IPS DF 19.7 (cell line): Measurements from ENCODE around the gene HEMK1.
A peak's percentile ranks its signal among the peaks of the same experiment; 100 is the strongest.

Experiments
- DNase-seq: peaks from one replicate; pipeline ENCODE4 v3.0.0-alpha.2; 2013; ENCODE audit warnings: low read depth, low spot score

Gene HEMK1

DNA sequence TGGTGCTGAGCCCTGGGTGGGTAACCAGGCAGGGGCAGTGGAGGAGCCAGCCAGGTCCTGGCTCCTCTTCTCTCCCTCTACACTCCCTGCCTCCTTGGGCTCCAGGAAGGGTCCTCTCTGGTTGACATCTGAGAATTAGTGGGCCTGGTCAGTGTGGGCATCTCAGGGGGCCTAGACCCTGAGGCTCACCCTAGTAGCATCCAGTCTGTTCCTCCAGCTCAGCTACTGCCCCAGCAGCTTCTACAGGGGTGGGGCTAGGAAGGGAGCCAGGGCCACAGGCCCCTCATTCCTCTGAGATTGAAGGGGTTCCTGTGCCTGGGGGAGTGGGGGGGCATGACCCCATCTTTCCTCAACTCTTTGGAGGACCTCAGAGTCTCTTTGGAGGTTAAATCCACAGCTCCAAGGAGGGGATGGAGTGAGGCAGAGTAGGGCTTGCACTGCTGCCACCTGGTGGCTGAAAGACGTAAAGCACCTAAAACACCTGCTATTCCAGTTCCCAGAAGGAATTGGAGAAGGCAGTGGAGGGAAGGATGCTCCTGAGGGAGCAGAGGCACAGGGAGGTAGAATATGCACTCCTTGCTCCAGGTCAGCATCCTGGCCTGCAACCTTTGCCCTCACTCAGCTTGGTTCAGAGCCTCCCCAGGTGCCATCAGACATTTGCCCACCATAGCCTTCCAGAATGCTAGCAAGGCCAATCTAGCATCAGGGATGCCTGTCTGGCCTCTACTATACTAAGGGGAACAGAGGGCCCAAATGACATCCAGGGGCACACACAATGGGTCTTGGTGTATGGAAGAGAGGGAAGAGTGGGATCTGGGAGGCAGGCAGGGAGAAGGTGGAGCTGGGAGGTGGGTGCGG is 26.9 kb upstream of the HEMK1 start:
- DNase-seq = no peak

DNA sequence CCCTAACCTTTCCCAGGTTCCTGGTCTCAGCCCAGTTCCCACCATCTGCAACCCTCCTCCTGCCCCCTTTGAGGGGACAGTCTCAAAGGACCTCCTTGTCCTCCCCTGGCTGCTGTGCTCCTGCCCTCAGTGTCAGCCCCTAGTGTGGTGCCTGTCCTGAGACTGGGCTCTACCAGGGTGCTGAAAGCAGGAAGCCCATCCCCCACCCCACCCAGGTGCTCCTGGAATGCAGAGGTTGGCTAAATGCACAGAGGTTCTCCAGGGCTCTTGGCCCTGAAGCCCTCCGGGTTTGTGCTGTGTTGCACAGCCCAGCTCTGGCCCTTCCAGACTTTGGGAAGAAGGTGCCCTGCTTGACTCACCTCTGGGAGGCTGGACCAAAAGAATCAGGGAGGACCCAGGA is 23.5 kb upstream of the HEMK1 start:
- DNase-seq = no peak

DNA sequence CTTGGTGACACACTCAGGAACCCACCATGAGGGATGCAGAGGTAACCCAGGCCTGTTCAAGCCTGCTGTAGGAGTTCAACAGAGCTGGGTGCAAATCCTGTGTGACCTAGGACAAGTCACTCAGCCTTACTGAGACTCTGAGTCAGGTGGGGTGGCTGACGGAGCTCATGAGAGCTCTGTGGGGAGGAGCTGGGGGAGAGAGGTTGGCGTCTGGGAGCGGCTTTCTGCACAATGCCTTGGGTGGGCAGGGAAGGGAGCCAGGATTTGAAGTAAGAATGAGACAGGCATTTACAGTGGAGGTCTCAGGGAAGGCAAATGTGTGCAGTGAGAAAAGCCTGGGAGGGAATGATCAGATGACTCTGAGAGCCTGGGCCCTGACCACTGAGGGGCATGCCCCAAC is 20.1 kb upstream of the HEMK1 start:
- DNase-seq = no peak

DNA sequence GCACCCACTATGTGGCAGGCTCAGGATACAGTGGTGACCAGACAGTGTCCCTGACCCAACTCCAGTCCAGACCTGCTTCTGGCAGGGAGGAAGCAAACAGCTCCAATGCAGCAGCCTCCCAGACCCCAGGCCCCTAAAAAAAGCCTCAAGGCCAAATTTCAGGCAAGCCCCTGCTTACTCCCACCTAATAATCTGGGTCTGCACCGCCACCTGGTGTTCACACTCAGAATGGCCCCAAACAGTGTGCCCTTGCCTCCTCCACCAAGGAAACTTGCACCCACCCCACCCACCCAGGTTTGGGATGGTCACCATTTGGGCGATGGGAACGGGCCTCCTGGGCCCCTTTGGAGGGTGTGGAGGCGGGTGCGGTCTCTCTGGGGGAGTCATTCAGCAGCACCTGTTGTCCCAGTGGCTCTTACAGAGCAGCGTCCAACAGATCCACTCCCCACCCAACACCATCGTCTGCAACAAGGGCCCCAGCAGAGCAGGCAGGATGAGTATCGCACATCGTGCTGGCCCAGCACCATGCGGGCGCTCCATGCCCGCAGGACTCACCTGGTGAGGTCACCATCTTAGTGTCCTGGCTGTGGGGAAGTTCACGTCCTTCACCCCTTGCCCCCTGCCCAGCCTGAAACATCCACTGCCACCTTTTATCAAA is 19.1 kb upstream of the HEMK1 start:
- DNase-seq = no peak

DNA sequence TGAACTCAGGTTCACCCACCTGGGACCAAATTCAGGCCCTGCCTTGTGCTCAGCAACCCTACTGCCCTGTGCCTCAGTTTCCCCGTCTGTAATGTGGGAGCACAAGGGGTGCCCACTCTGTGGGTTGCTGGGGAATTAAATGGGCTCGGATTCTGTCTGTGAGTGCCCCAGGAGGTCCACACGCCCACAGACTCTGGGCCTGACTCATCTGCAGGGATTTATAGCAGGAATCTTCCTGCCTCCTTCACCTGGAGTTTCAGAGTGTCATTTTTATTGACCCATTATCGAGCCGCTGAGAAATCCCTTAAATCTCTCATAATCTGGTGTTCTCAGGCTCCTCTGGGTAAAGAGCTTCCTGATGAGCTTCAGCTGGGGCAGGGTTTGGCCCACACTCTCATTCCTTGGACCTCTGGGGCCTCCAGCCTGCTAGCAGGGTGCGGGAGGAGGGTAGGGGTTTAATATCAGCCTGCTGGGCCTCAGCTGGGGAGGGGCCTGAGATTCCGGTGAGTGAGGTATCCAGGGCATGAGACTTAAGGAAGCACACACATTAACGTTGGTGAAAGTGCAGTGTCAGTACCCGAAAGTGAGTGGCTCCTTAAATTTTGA is 18.2 kb upstream of the HEMK1 start:
- DNase-seq = no peak

DNA sequence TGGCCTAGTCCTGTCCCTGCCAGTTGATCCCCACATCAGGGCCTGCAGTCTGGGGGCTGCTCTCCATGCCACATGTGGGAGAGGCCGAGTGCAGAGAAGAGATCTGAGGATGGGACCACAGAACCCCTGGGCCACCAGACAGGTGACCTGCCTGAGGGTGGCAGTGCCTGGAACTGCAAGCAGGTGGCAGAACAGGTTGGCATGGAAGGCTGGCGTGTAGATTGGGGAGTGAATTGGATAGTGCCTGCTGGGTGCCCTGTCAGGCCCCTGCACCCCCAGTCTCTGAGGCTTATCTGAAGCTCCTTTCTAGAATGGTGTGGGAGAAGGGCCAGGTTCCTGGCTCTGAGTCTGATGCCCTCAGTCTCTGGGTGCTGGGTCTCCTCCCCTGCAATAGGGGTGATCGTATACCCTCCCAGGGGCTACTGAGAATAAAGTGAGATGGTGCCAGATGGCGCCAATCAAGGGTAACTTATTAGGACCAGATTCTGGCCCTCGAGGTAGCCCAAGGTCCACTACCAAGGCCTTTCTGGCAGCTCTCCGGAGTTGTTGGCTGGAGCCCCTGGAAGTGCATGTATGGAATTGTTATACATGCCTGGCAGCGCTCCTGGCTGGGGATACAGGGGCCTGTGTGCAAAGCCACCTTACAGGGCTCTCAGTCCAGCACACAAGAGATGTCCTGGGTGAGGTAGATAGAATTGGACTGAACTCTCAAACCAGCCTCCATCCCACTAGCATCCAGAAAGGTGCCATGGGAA is 17.5 kb upstream of the HEMK1 start:
- no peak for DNase-seq

DNA sequence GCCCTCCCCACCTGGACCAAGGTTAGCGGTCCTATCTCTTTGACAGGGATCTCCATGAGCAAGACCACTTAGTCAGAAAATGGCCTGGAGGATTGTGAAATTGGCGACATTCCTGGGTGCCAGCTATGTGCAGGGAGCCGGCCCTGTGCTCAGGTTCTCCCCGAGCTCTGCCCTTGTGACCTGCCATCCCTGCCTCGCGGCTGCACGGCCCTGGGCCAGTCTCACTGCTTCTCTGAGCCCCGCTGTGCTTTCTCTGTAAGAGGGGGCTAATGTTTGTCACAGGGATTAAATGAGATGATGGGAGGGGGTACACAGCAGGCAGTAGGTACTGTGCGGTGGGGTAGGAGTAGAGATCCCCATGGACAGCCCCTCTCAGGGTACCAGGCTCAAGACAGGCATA is 16.7 kb upstream of the HEMK1 start:
- no peak for DNase-seq

DNA sequence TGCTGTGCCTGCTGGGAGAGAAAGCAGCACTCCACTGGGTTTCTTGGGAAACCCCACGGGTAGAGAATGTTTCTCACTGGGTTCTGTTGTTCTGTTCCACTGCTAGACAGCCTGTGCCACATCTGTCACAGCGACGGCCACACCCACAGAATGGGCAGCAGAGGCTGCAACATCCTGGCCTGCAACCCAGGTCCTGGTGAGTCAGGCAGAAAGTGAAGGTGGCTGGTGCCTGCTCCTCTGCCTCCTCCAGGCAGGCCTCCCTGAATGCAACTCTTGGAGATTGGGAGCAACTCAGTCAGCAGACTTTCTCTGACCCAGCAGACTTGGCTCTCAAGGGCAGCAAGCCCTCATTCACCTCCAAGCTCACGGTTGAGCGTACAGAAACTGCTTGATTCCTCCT is 14.8 kb upstream of the HEMK1 start:
- DNase-seq = no peak

DNA sequence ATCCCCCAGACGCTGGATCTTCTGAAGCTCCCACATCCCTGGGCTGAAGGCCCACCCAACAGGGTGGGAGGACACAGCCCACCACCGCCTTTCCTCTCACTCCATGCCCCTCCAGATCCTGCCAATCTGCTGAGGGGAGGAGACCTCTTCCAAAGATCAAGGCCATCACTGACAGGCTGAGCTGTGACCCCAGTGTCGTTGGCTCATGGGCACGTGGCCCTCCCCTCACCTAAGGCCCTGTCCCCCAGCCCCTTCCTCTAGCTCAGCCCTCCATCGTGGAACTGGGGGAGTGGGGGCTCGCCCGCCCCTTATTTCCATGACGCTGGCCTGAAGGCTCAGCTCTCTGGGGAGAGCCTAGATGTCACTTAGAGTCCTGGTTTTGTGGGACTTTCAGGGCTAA is 12.2 kb upstream of the HEMK1 start:
- DNase-seq = no peak

DNA sequence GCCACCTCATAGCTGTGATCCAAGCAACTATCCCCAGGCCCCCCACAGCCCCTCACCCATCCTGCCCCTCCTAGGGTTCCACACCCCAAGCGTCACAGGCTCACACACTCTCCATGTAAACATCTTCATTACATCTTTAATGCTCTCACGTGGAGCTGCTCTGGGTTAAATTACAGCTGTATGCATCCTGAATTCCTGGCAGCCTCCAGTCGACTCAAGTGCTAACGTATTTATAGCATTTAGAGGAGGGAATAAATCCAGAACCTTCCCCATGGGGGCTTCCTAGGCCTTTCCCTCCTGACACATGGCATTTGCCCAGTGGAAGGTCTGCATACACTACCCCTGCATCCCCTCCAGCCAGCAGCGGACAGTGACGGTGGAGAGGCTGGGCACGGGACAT is 11.4 kb upstream of the HEMK1 start:
- no peak for DNase-seq

DNA sequence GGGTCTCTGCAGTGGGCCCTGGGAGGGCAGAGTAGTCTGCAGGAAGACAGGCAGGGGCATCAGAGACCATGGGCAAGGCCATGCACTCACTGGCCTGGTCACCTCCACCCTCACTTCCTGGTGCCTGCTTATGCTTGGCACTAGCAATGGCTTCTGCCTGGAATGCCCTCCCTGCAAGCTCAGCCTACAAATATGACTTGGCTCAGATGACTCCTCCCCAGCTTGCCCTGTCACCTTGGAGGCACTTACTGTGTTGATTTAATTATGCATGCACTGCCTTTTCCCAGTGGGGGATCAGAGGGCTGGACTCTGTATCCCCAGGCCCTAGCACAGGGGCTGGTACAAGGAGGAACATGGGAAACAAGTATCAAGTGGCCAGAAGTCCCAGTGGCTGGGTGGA is 9.6 kb upstream of the HEMK1 start:
- DNase-seq = no peak

DNA sequence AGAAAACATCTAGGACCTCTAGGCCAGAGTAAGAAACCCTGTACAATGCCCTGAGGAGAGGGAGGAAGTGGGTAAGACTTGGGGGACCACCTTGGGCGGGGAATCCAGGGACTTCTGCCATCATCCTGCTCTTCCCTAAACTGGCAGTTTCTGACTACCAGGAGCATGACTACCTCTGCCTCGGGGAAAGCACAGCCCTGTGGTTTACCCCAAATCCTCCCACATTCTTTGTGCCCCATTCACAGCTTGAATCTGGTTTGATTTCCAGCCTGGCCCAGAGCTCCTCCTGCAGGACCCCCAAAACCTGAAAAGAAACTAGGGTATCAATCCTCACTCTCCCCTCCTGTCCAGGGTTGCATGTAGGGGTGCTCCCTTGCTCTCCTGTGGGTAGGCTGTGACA is 6.5 kb upstream of the HEMK1 start:
- no peak for DNase-seq

DNA sequence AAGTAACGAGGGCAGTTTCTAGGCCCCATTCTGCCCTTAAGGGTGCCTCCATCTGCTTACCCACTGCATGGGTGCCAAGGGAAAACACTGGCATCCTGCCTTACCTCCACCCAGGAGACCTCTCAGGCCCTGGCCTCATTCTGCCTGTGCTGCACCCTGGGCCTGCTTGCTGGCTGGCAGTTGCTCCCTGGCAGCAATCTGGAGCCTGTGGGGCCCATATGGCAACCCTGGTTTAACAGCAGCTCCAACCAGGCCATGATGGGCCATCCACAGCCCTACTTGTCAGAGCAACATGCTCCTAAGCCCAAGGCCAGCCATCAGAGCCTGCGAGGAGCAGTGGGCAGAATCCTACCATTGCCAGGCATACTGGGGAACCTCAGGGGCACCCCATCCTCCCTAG is 5.5 kb upstream of the HEMK1 start:
- DNase-seq = no peak

DNA sequence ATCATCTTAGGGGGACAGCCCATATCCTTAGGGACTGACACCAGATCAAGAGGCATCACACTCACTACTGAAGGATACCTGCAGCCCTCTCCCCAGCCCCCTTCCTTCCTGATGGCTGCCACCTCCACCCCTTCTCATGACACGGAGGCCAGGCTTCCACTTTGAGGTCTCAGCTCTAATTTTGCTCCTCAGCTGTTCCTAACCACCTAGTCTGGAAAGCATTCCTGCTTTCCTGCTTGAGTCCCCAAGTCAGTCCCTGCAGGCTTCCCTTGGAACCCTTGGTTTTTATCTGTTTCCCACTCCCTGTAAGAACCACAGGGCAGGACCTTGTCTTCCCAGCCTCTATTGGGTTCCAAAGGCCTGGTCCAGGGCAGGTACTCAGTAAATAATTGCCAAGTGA is 5.0 kb upstream of the HEMK1 start:
- DNase-seq = no peak

DNA sequence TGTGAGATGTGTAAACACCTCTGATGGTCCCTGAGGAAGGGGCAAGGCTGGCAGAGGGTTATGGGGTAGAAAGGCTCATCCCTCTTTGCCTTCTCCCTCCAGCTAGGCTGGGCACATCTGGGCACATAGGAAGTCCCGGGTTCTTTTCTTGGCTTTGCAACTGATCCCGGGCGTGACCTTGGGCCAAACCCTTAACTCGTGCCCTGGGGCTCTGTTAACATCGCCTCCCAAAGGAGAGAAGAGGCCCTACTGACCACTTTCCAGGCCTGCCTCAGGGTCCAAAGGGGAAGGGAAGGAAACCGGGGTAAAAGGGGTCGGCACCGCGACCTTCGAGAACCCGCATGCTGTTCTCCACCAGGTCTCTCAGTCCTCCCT is 2.3 kb upstream of the HEMK1 start:
- DNase-seq = no peak

DNA sequence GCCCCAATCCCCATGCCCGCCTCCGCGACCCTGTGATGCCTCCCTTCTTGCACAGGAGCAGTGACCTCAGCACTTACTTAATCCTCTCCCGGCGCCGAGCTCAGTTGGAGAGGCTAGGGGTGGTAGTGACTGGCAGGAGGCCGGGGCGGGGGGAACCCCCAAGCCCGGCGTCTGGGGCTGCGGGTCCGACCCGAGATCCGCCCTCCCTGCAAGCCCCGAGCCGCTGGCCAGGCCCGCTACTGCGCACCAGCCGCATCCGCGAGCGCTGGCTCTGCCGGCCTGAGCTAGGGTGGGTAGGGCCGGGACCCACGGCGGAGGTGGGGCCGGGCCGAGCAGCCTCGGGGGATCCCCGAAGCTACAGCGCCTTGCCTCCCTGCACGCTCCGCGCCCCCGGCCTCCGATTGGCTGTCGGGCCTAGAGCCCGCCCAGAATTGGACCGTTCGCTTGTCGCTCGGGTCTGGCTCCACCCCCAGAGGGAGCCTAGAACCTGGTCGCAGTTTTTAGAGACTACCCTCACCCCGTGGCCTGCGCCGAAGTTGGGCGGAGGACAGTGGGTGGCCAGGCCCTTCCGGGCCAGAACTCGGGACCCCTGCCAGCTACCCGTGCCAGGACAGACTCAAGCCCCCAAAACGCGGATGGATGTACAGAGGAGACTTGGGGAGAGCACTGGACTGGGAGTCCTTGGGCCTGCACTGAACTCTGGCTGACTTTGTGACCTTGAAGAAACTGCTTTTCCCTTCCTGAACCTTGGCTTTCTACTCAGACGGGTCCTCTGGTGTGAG is 1.7 kb upstream of the HEMK1 start, which contains the start of gene C3orf18:
Gene C3orf18, minus strand, starts transcription at position 362 of the 782 bp plus-strand sequence. CDS start 2,048 bp downstream, outside the sequence.
- DNase-seq = peak; percentile 71

DNA sequence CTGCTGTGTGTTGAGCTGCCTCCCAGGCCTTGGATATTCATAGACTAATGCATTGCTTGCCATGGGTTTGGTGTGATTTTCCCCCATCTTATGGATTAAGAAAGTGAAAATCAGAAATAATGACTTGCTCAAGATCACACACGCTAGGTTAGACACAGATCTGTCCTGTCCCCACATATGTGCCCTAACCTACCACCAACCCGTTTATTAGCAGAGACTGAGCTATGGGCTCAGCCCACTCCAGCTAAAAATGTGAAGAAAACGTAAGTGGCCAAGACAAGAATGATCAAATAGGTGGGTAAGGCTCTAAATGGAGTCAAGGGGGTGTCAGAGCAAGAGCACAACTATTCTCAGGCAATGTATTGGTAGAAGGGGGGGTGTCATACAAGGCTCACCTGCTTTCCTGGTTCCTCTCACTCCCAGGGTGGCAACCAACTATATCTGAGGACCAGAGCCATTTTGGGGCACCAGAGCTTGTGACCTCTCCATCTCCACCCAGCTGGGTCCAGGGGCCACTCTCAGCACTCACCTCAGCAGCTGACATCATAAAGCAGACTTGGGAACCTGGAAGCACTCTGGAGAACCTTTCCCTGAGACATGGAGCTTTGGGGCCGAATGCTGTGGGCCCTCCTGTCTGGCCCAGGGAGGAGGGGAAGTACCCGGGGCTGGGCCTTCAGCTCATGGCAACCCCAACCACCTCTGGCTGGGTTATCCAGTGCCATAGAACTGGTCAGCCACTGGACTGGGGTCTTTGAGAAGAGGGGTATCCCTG is 1.4 kb downstream of the HEMK1 start:
- DNase-seq = no peak

DNA sequence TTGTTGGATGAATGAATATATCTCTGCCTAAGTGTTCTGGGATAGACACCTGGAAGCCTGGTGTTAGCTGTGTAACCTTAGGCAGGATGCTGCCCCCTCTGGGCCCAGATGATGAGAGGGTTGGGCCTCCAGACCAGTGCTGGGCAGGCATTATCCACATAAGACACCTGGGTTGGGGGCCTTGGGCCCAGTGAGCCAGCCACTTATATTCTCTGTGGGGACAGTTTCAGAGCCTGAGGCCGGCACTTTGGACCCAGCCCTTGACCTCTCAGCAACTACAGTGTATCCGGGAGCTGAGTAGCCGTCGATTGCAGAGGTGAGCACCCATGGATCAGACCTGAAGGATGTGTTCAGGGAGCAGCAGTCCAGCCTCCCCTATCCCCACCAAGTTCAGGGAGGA is 2.2 kb downstream of the HEMK1 start:
- no peak for DNase-seq

DNA sequence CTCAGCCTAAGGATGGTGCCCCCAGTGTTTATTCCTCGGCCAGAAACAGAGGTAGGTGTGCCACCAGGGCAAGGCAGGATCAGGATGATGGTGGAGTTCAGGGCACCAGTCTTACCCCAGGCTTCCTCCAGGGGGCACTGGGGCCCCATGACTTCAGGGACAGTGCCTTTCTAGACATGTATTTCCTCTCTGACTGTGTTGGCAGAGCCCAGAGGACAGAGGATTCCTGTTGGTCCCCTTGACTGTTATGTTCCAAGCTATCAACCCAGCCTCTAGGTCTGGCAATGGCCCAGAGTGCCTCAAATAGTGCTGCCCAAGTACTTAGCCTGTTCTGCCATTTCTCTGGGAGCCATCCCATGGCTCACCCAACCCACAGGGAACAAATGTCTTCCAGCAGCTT is 2.8 kb downstream of the HEMK1 start:
- DNase-seq = no peak

DNA sequence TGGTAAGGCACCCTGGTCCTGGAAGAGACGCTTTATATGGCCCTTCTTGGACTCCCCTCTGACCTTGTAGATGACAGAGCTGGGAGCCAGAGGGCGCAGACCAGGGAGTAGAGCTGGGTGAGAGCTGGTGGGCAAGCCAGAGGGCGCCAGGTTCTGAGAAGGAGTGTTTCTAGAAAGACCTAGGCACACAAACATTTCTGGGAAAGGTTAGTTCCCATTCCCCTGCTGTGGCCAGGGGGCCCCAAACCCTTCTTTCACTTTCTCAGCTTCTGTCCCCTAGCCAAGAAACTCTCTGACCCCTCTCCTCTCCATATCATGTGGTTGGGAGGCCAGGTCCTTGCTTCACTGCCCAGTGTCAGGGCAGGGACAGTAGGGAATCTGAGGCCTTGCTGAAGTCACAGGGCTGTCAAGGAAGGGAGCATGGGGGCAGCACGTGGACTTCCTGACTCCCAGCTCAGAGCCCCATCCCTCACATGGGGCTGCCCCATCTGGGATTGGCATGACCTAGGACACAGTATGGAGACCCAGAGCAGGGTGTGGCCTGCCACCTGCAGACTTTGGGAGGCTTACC is 3.6 kb downstream of the HEMK1 start:
- DNase-seq = no peak
